Upper lobe of left lung (tissue), 6 donors: ENCODE measurements around the gene CYP3A4. TPM values are rescaled to one million over a fixed set of nuclear protein-coding genes. Genes with fewer than 3 reads are reported as not detected.

Source experiments
- ATAC-seq, 2 donors: fragments of 200-7000 bp; cut with Tn5 transposase; one replicate each; pipeline ENCODE4 v1.9.1; 2022; ENCODE audit warnings: mild to moderate bottlenecking in 2 of 2, moderate library complexity in 2 of 2; ENCODE audit not compliant: low FRiP score in 2 of 2
- DNase-seq, 2 donors: peaks; one replicate each; pipeline ENCODE4 v3.0.0-alpha.2; 2019 to 2020
- H3K27ac ChIP-seq, 4 donors: fragments of 200-600 bp; sonication (generic); one replicate each; pipeline ENCODE4 v1.5.1; 2016 to 2019
- H3K27me3 ChIP-seq, 4 donors: fragments of 200-600 bp; sonication (generic); one replicate each; pipeline ENCODE4 v1.5.1; 2017 to 2019
- H3K36me3 ChIP-seq, 4 donors: fragments of 200-600 bp; sonication (generic); one replicate each; pipeline ENCODE4 v1.5.1; 2016 to 2019
- H3K4me1 ChIP-seq, 4 donors: fragments of 200-600 bp; sonication (generic); one replicate each; pipeline ENCODE4 v1.5.1; 2018 to 2019
- H3K4me3 ChIP-seq, 4 donors: fragments of 200-600 bp; sonication (generic); one replicate each; pipeline ENCODE4 v1.5.1; 2017 to 2019; ENCODE audit warnings: mild to moderate bottlenecking in 2 of 4, moderate library complexity in 1 of 4
- H3K9me3 ChIP-seq, 4 donors: fragments of 200-600 bp; sonication (generic); one replicate each; pipeline ENCODE4 v1.5.1; 2018 to 2019
- EP300 ChIP-seq, 4 donors: sonication (generic); formaldehyde crosslinking; IDR thresholded peaks; one replicate each; pipeline ENCODE4 v1.5.1; 2017; ENCODE audit warnings: antibody characterized with exemption in 4 of 4, control low read depth in 2 of 4
- POLR2A ChIP-seq, 4 donors: fragments of 450-650 bp; IDR thresholded peaks; one replicate each; pipeline ENCODE4 v1.5.1; 2016 to 2017; ENCODE audit warnings: antibody characterized with exemption in 4 of 4, mild to moderate bottlenecking in 2 of 4
- POLR2AphosphoS5 ChIP-seq, 2 donors: sonication (generic); formaldehyde crosslinking; IDR thresholded peaks; one replicate each; pipeline ENCODE4 v1.5.1; 2017; ENCODE audit warnings: antibody characterized with exemption in 2 of 2
- WGBS, 2 donors: methylation state at CpG; one replicate each; pipeline ENCODE4 v1.1.5; 2017 to 2018; 5-methylcytosine and 5-hydroxymethylcytosine counted together
- total RNA-seq, 6 donors: library from RNA; depleted of rRNA in 4 of 6; stranded (reverse); fragments of >200 nt in 4 of 6; gene quantifications; one replicate each; pipeline versions ENCODE4 v1.1.0 to v1.2.1, GENCODE V29; 2016 to 2021
- TF ChIP-seq, protein P1 (sequence below), 6 experiments: fragments of 450-650 bp in 4 of 6; fragments of 200-600 bp in 2 of 6; sonication (generic) in 2 of 6; IDR thresholded peaks; one replicate each; pipeline ENCODE4 v1.5.1; 2016 to 2019; ENCODE audit warnings: antibody characterized with exemption in 6 of 6
- donor health status: DM: no; HTN: no; CAD: no; lungs with moderate emphysema.
- donor health status: DM: no; HTN: yes; CAD: no; lungs with severe emphysema.

The CYP3A4 gene
- total RNA-seq, 6 donors from 2014 or later = 0.34 to 1.5 (median 0.46) TPM; not detected in 3

DNA sequence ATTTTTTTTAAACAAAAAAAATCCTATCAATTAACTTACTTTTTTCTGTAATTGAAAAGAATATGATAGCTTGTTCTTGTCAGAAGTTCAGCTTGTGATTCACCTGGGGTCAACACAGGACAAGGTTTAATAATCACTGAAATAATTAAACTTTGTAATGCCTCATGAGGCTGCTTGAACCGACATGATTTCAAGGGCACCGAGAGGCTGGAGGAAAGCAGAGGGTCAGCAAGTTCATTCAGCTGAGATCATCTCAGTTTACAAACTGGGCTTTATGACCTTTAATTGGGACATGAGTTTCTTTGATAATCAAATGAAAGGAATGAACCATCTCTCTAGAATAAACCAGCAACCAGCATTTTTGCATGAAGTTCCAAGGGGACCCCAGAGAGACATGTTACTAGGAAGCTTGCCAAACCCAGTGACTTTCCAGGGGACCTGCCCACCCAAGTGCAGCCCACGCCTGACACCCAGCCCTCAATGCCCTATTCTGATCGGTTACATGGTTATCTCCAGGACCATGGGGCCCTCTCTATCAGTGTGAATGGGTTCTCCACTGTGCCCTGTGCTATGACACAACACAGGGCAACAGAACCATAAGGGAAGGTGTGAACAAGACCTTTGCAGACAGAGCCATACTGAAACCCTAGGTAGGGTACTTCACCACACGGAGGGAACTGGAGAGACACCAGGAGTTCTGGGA is 7.8 kb upstream of the CYP3A4 start:
- Histone ChIP-seq H3K4me3 (no peak overlapping the region), H3K27ac (no peak overlapping the region)
- TF ChIP-seq POLR2A (IDR thresholded peaks at IDR 0.05) = no peak
- TF ChIP-seq POLR2AphosphoS5 (IDR thresholded peaks at IDR 0.05) = no peak
- TF ChIP-seq, protein P1, sequence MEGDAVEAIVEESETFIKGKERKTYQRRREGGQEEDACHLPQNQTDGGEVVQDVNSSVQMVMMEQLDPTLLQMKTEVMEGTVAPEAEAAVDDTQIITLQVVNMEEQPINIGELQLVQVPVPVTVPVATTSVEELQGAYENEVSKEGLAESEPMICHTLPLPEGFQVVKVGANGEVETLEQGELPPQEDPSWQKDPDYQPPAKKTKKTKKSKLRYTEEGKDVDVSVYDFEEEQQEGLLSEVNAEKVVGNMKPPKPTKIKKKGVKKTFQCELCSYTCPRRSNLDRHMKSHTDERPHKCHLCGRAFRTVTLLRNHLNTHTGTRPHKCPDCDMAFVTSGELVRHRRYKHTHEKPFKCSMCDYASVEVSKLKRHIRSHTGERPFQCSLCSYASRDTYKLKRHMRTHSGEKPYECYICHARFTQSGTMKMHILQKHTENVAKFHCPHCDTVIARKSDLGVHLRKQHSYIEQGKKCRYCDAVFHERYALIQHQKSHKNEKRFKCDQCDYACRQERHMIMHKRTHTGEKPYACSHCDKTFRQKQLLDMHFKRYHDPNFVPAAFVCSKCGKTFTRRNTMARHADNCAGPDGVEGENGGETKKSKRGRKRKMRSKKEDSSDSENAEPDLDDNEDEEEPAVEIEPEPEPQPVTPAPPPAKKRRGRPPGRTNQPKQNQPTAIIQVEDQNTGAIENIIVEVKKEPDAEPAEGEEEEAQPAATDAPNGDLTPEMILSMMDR (IDR thresholded peaks at IDR 0.05) = no peak

DNA sequence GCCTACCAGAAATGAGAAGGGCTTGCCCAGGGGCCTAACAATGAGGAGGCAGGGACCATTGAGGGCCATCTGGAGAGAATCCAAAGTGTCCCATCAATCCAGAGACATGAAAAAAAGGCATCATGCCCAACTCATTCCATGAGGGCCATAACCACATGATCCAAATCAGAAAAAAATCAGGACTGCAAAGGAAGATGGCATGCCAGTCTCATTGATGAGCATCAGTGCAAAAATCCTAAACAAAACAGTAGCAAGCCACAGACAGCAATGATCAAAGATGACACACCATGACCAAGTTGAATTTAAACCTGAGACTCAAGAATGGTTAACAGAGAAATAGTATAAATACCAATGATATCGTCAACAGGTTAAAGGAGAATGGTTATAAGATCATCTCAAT is 7.0 kb upstream of the CYP3A4 start:
- Histone ChIP-seq H3K4me1 (no peaks in the 10 kb centered on the region), H3K36me3 (no peaks in the 10 kb centered on the region), H3K27ac (no peak overlapping the region), H3K4me3 (no peak overlapping the region), H3K9me3 (no peaks in the 10 kb centered on the region), H3K27me3 (no peaks in the 10 kb centered on the region)
- no peak for DNase-seq
- TF ChIP-seq POLR2A (IDR thresholded peaks at IDR 0.05) (no peak), POLR2AphosphoS5 (IDR thresholded peaks at IDR 0.05) (no peak)
- 83 to 88% methylated on average over 1 of the region's 1 CpG for WGBS, 2 donors
- ATAC-seq = no peak

More for the DNA sequence above, 7.8 kb upstream of the CYP3A4 start:
- Histone ChIP-seq H3K9me3 (no peaks in the 10 kb centered on the region), H3K4me1 (no peaks in the 10 kb centered on the region), H3K27me3 (no peaks in the 10 kb centered on the region), H3K36me3 (no peaks in the 10 kb centered on the region)
- 58 to 76% methylated on average over 4 to 5 of the region's 5 CpGs for WGBS, 2 donors
- ATAC-seq (no peak), DNase-seq (no peak)

GRCh38 chr7:99790407-99790806 is 6.4 kb upstream of the CYP3A4 start:
- TF ChIP-seq POLR2AphosphoS5 (IDR thresholded peaks at IDR 0.05) (no peak), EP300 (IDR thresholded peaks at IDR 0.05) (no peak), POLR2A (IDR thresholded peaks at IDR 0.05) (no peak)
- TF ChIP-seq, protein P1 (IDR thresholded peaks at IDR 0.05) = no peak
- no peak overlapping the region for H3K4me3 ChIP-seq
- H3K27me3 ChIP-seq = no peaks in the 10 kb centered on the region
- H3K27ac ChIP-seq = no peak overlapping the region
- DNase-seq = no peak
- no peak for ATAC-seq
- H3K4me1 ChIP-seq = no peaks in the 10 kb centered on the region
- no peaks in the 10 kb centered on the region for H3K9me3 ChIP-seq
- H3K36me3 ChIP-seq = no peaks in the 10 kb centered on the region
- 90 to 92% methylated on average over 3 of the region's 3 CpGs for WGBS, 2 donors

- 61 to 70% methylated on average over 4 of the region's 4 CpGs for WGBS, 2 donors
- H3K27me3 ChIP-seq = no peaks in the 10 kb centered on the region
- no peak for TF ChIP-seq POLR2AphosphoS5 (IDR thresholded peaks at IDR 0.05)
- TF ChIP-seq, protein P1 (IDR thresholded peaks at IDR 0.05) = no peak
- TF ChIP-seq EP300 (IDR thresholded peaks at IDR 0.05) = no peak
Observed at GRCh38 chr7:99789441-99790070, 5.6 kb upstream of the CYP3A4 start.

DNA sequence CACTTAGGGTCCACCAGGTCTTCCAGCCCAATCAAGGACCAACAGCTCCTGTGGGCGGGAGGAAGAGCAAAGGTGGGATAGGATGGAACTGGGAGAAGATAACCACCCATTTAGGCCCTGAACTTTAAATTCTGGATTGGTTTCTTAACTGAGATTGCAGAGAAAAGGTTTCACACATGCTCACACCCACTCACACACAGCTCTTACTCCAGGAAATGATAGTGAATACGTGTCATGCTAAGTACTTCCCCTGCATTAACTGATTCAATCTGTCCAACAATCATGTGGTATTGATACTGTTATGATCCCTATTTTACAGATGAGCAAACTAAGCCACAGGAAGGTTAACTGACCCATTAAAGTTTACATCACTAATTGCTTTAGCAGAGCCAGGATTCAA is 4.6 kb upstream of the CYP3A4 start:
- DNase-seq (no peak), ATAC-seq (no peak)
- no peaks in the 10 kb centered on the region for H3K9me3 ChIP-seq
- no peak overlapping the region for H3K4me3 ChIP-seq
- no peak for TF ChIP-seq POLR2AphosphoS5 (IDR thresholded peaks at IDR 0.05)
- TF ChIP-seq, protein P1 (IDR thresholded peaks at IDR 0.05) = no peak
- TF ChIP-seq EP300 (IDR thresholded peaks at IDR 0.05) = no peak
- no peak for TF ChIP-seq POLR2A (IDR thresholded peaks at IDR 0.05)
- no peak overlapping the region for H3K27ac ChIP-seq
- H3K4me1 ChIP-seq = no peaks in the 10 kb centered on the region
- H3K27me3 ChIP-seq = no peaks in the 10 kb centered on the region
- no peaks in the 10 kb centered on the region for H3K36me3 ChIP-seq
- WGBS, 2 donors = 53 to 61% methylated on average over 2 of the region's 2 CpGs

More at GRCh38 chr7:99789441-99790070, 5.6 kb upstream of the CYP3A4 start:
- H3K9me3 ChIP-seq = no peaks in the 10 kb centered on the region
- H3K4me3 ChIP-seq = no peak overlapping the region
- no peaks in the 10 kb centered on the region for H3K36me3 ChIP-seq
- DNase-seq (no peak), ATAC-seq (no peak)
- H3K27ac ChIP-seq = no peak overlapping the region
- H3K4me1 ChIP-seq = no peaks in the 10 kb centered on the region
